ENCODE results near the gene NBAS. TPM values are rescaled to one million over a fixed set of nuclear protein-coding genes. Genes with fewer than 3 reads are reported as not detected.
"Not testable (repeated sequence)": the region's sequence is repeated elsewhere in the genome, so short reads cannot be mapped to it uniquely, and the experiment has no call there.

The NBAS gene
- total RNA-seq, 1 experiment from 2014 or later = 35.5 TPM

DNA sequence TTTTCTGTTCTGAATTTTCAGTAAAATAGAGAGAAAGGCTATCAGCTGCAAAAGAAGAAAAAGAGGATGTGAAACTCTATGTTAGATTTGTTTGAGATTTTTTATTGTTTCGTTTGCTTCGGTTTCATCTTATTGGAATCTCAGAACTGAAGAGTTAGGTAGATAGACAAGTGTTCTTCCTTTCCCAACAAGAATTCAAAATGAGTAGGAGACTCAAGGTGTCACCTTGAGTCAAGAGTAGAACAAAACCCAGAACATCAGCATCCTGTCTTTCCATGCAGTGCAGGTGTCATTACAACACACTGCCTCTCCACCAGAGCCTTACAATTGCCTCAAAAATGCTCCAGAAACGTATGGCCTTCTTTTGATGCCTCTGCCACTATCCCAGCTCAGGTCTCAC, 21.1 kb downstream of the NBAS start:
- no peaks in the 10 kb centered on the region for H3K27me3 ChIP-seq (ENCODE audit: control insufficient read depth, insufficient read depth, low read length)
- no peaks in the 10 kb centered on the region for H3K36me3 ChIP-seq (replicated peaks; ENCODE audit: control insufficient read depth, insufficient read depth, low read length)
- no peak overlapping the region for H3K4me3 ChIP-seq (ENCODE audit: insufficient read depth, low read depth, low read length)
- DNase-seq = no peak

DNA sequence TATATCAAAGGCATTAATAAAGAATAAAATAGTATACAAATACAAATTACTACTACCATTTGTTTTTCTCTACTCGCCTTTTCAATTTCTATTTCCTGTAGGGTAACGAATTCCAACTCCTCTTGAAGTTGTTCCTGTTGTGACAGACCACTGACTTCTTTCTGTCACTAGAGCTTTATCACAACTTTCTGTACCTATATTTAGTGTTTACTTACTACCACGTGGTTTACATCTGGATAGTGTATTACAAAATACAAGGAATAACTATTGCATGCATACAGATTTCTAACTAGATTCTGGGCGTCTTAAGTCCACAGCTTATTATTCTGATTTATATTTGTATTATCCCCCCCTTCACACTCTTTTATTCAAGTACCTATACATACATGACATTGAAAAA, 22.3 kb downstream of the NBAS start:
- H3K36me3 ChIP-seq (replicated peaks; ENCODE audit: control insufficient read depth, insufficient read depth, low read length) = peaks cover 3% of the 10 kb centered on the region; the same call in 1 of the 2 replicates
- H3K27me3 ChIP-seq (ENCODE audit: control insufficient read depth, insufficient read depth, low read length) = no peaks in the 10 kb centered on the region
- no peak overlapping the region for H3K4me3 ChIP-seq (ENCODE audit: insufficient read depth, low read depth, low read length)
- DNase-seq = no peak

DNA sequence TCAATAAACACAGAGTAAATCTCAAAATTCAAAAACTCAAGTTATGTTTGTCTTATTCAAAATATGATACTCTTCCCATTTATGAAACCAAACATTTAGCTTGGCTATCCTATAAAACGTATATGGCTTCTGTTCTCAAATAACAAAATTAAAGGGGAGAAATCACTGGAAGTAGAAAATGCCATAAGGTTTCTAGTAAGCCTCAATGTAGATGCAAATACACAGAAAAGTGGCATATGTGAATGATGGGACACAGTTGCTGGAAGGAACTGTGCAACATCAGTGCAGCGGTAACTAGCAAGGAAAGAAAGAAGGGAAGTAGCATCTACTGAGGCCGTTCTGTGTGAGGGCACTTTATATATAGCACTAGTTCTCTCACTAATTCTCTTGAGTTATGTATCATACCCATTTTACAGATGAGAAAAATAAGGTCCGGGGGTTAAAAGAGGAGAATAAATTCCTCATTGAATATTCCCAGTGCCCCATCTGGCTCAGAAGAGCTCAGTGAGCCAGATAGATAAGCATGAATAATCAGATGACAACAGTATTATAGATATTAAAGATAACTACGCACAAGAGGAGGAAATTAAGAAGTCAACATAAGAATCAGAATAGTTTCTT, 27.2 kb downstream of the NBAS start:
- no peak for DNase-seq

DNA sequence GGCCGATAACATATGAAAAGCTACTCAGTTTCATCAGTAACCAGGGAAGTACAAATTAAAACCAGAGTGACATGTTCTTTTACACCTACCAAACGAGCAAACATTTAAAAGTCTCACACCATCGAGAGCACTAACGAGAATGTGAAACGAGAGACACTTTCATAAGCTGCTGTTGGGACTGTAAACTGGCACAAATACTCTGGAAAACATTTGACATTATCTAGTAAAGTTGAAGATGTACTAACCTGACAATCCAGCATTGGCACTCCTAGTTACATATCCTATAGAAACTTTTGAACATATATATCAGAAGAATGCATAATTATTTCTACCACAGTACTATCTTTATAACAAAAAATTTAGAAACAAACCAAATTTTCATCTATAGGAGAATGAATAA, 28.1 kb downstream of the NBAS start:
- Histone ChIP-seq H3K36me3 (replicated peaks; ENCODE audit: control insufficient read depth, insufficient read depth, low read length) (peaks cover 3% of the 10 kb centered on the region; the same call in 1 of the 2 replicates), H3K27me3 (ENCODE audit: control insufficient read depth, insufficient read depth, low read length) (no peaks in the 10 kb centered on the region), H3K4me3 (ENCODE audit: insufficient read depth, low read depth, low read length) (no peak overlapping the region)
- no peak for DNase-seq

More for the DNA sequence above, 27.2 kb downstream of the NBAS start:
- Histone ChIP-seq H3K27me3 (ENCODE audit: control insufficient read depth, insufficient read depth, low read length) (no peaks in the 10 kb centered on the region), H3K4me3 (ENCODE audit: insufficient read depth, low read depth, low read length) (no peak overlapping the region), H3K36me3 (replicated peaks; ENCODE audit: control insufficient read depth, insufficient read depth, low read length) (peaks cover 3% of the 10 kb centered on the region; the same call in 1 of the 2 replicates)

DNA sequence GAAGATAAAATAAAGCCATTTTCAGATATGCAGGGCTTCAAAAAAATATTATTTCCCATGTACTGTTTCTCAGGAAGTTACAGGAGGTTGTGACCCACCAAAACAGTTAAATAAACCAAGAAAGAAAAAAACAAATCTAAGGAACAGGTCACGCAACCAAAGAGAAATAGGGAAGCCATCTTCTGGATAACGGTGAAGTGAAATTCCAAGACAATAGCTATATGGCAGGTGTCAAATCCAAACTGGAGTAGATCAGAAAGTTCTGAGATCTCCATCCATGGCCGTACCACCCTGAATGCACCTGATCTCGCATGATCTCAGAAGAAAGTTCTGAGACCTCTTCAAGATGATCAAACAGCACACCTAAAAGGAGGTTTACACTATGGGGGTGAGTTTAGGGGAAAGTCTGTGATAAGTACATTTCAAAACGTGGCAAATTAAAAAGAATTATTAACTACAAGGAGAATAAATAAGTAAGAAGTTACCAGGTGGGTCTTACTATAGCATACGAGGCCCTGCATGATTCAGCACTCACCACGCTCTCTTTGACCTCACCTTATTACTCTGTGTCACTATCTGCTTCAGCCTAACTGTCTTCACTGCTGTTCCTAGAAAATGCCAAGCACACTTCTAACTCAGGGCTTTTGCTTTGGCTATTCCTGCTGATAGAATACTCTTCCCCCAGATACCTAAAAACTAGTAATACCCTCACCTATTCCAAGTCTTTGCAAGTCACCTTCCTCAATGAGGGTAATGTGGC, 29.9 kb downstream of the NBAS start:
- DNase-seq = no peak
- Histone ChIP-seq H3K36me3 (replicated peaks; ENCODE audit: control insufficient read depth, insufficient read depth, low read length) (peaks cover 3% of the 10 kb centered on the region; the same call in 1 of the 2 replicates), H3K27me3 (ENCODE audit: control insufficient read depth, insufficient read depth, low read length) (no peaks in the 10 kb centered on the region)

DNA sequence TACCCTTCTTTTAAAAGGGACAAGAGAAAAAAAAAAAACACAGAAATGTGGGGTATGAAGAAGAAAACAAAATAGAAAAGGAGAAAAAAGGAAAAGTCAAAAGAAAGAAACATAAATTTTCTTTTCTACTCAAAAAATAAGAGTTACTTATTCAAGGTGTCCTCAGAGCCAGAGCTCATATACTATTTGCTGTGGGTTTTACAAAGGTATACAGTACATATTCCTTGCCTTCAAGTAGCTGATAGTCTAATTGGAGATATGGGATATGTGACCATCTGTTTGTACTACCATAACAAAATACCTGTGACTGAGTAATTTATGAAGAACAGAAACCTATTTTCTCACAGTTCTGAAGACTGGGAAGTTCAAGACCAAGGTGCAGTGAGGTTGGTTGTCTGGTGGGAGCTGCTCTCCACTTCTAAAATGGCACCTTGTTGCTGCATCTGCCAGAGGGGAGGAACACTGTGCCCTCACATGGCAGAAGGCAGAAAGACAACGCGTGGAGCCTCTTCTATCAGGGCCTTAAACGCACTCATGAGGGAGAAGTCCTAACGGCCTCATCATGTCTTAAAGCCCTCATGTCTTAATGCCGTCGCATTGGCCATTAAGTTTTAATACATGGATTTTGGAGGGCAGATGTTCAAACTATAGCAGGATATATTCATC, 33.9 kb downstream of the NBAS start:
- DNase-seq = no peak
- Histone ChIP-seq H3K27me3 (ENCODE audit: control insufficient read depth, insufficient read depth, low read length) (no peaks in the 10 kb centered on the region), H3K36me3 (replicated peaks; ENCODE audit: control insufficient read depth, insufficient read depth, low read length) (no peaks in the 10 kb centered on the region), H3K4me3 (ENCODE audit: insufficient read depth, low read depth, low read length) (no peak overlapping the region)

More for the DNA sequence above, 29.9 kb downstream of the NBAS start:
- H3K4me3 ChIP-seq (ENCODE audit: insufficient read depth, low read depth, low read length) = no peak overlapping the region

DNA sequence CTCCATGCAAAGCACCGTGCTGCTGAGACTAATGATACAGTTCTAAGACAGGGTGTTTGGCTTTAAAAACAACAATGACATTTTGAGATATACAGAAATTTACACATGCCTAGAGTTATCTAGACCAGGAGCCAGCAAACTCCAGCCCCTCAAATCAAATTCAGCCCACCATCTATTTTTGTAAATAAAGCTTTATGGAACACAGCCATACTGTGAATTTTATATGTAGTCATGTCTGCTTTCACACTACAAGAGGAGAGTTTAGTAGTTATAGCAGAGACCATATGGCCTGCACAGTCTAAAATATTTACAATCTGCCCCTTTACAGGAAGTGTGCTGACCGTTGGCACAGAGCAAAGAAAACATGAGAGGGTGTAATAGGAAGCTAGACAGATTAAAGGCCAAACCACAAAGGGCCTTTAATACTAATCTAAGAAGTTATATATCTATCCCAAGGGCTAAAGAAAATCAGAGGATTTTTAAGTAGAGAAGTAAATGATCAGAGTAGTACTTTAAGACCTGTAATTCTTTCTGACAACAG, 39.4 kb downstream of the NBAS start:
- H3K36me3 ChIP-seq (replicated peaks; ENCODE audit: control insufficient read depth, insufficient read depth, low read length) = no peaks in the 10 kb centered on the region
- no peak overlapping the region for H3K4me3 ChIP-seq (ENCODE audit: insufficient read depth, low read depth, low read length)
- no peak for DNase-seq
- H3K27me3 ChIP-seq (ENCODE audit: control insufficient read depth, insufficient read depth, low read length) = no peaks in the 10 kb centered on the region

DNA sequence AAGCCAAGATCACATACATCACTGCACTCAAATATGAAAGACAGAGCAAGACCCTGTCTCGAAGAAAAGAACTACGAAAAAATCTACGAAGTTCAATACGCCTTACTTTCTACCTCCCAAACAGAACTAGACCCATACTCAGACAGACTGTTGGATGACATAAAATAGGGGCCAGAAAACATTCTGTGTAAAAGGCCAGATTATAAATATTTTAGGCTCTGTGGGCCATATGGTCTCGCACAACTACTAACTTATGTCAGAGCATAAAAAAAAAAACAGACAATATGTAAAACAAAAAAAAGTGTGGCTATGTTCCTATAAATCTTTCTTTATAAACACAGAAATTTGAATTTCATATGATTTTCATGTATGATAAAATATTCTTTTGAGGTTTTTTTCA, 40.8 kb downstream of the NBAS start:
- DNase-seq = no peak
- Histone ChIP-seq H3K27me3 (ENCODE audit: control insufficient read depth, insufficient read depth, low read length) (no peaks in the 10 kb centered on the region), H3K4me3 (ENCODE audit: insufficient read depth, low read depth, low read length) (no peak overlapping the region), H3K36me3 (replicated peaks; ENCODE audit: control insufficient read depth, insufficient read depth, low read length) (no peaks in the 10 kb centered on the region)

DNA sequence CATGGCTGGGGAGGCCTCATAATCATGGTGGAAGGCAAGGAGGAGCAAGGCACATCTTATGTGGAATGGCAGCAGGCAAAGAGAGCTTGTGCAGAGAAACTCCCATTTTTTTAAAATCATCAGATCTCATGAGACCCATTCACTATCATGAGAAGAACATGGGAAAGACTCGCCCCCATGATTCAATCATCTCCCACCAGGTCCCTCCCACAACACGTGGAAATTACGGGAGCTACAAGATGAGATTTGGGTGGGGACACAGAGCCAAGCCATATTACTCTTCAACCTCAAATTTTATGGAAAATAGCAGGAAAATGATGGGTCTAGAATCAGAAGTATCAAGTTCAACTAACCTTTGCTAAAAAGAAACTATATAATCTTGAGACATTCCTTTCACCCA, 42.4 kb downstream of the NBAS start:
- not testable (repeated sequence) for H3K36me3 ChIP-seq (replicated peaks; ENCODE audit: control insufficient read depth, insufficient read depth, low read length); H3K4me3 ChIP-seq (ENCODE audit: insufficient read depth, low read depth, low read length); DNase-seq; H3K27me3 ChIP-seq (ENCODE audit: control insufficient read depth, insufficient read depth, low read length)

DNA sequence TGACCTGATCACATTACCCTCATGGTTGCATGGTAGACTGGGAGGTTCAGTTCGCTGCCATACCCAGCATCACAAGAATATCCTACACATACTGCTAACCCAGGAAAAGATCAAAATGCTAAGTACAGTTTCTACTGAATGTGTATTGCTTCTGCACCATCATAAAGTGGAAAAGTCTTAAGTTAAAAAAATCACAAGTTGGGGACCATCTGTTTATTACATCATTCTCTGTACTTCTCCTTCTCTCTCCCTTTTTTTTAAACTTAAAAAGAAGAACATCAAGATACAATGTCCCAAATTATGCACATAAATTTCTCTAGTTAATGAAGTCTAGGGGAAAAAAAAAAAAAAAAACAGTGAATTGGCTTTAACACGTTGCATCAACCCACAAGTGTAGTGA, 43.3 kb downstream of the NBAS start:
- no peak for DNase-seq
- H3K4me3 ChIP-seq (ENCODE audit: insufficient read depth, low read depth, low read length) = no peak overlapping the region
- no peaks in the 10 kb centered on the region for H3K27me3 ChIP-seq (ENCODE audit: control insufficient read depth, insufficient read depth, low read length)
- no peaks in the 10 kb centered on the region for H3K36me3 ChIP-seq (replicated peaks; ENCODE audit: control insufficient read depth, insufficient read depth, low read length)

DNA sequence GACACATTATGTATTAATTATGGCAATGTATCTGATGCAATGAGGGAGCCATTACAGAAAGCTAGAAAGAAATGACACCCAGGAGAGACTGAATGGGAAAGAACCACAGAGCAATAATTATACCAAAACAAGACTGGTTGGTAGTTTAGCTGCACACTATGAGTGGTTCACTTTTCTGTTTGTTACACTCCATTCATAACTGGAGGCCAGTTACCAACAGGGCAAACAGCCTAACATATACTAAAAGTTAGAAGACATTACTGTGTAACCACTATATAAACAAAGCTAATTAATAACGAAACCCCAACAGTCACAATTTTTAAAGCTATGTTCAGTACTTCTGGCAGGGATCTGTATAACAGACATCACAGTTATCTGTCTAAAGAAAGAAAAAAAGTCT, 49.4 kb downstream of the NBAS start:
- H3K4me3 ChIP-seq (ENCODE audit: insufficient read depth, low read depth, low read length) = no peak overlapping the region
- no peak for DNase-seq
- no peaks in the 10 kb centered on the region; the same call in 1 of the 2 replicates for H3K36me3 ChIP-seq (replicated peaks; ENCODE audit: control insufficient read depth, insufficient read depth, low read length)
- no peaks in the 10 kb centered on the region for H3K27me3 ChIP-seq (ENCODE audit: control insufficient read depth, insufficient read depth, low read length)

DNA sequence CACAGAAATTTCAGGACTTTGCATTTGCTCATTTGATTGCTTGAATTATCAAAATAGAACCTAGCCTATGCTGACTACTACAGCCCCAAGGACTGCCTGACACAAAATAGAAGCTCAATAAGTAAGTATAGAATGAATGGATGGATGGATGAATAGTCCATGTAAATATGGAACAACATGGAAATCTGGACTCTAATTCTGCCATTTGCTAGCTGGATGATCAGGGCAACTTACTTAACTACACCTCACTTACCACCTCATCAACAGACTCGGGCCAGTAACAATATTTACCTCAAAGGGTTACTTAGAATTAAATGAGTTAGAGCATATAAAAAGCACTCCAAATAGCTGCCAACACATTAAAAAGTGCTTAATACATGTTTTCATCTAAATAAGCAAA, 50.6 kb downstream of the NBAS start:
- Histone ChIP-seq H3K27me3 (ENCODE audit: control insufficient read depth, insufficient read depth, low read length) (no peaks in the 10 kb centered on the region), H3K36me3 (replicated peaks; ENCODE audit: control insufficient read depth, insufficient read depth, low read length) (no peaks in the 10 kb centered on the region; the same call in 1 of the 2 replicates), H3K4me3 (ENCODE audit: insufficient read depth, low read depth, low read length) (no peak overlapping the region)
- no peak for DNase-seq

DNA sequence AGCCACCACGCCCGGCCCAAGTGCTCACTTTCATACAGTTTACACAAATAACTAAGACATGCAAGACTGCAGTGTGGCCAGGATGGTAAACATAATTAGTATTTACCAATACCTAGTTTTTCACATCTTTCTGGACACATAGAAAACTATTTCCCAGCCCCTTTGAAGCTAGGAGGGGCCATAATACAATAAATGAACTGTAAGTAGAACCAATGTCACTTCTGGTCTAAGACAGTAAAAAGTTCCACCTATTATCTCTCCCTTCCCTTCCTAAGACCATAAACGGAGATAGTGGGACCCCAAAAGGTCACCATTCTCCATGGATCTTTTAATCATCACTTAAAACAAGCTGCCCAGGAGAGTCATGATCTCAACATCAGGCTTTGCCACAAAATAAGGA, 51.0 kb downstream of the NBAS start:
- Histone ChIP-seq H3K36me3 (replicated peaks; ENCODE audit: control insufficient read depth, insufficient read depth, low read length) (no peaks in the 10 kb centered on the region; the same call in 1 of the 2 replicates), H3K27me3 (ENCODE audit: control insufficient read depth, insufficient read depth, low read length) (no peaks in the 10 kb centered on the region), H3K4me3 (ENCODE audit: insufficient read depth, low read depth, low read length) (no peak overlapping the region)
- no peak for DNase-seq

DNA sequence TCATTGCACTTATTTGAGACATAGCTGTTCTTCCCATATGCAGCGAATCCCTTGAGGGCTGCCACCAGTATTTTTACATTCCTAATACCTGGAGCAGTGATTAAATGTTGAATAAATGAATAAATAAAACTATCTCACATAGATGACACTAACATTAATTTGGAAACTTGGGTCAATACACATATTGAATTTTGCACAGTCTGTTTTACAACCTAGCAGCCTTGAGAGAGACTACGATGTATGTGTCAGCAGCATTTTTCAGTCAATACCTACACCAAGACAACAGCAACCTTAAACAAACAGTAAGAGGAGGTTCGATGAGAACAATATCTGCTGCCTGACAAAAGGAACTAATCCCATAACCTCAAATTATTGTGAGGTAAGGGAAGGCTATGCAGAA, 53.4 kb downstream of the NBAS start:
- H3K4me3 ChIP-seq (ENCODE audit: insufficient read depth, low read depth, low read length) = no peak overlapping the region
- H3K36me3 ChIP-seq (replicated peaks; ENCODE audit: control insufficient read depth, insufficient read depth, low read length) = no peaks in the 10 kb centered on the region; the same call in 1 of the 2 replicates
- H3K27me3 ChIP-seq (ENCODE audit: control insufficient read depth, insufficient read depth, low read length) = no peaks in the 10 kb centered on the region
- no peak for DNase-seq

DNA sequence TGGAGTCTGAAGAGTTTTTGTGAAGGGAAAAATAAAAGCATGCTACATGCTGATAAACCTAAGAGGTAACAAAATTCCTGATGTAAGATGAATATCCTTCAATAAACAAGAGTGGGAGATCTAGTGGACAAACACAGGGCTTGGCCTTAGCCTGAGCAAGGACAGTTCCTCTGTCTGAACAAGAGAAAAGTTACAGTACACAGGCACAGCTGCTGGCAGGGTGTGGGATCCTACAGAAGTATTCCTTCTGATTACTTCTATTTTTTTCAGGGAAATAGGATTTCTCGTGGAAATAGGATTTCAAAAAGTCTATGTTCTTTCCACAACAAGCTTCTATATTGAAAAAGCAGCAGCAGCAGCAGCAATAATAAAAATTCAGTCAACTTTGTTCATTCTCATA, 54.1 kb downstream of the NBAS start:
- DNase-seq = no peak
- H3K27me3 ChIP-seq (ENCODE audit: control insufficient read depth, insufficient read depth, low read length) = no peaks in the 10 kb centered on the region
- H3K4me3 ChIP-seq (ENCODE audit: insufficient read depth, low read depth, low read length) = no peak overlapping the region
- no peaks in the 10 kb centered on the region; the same call in none of the 2 replicates for H3K36me3 ChIP-seq (replicated peaks; ENCODE audit: control insufficient read depth, insufficient read depth, low read length)

Data from H7 (cell line).